Measurements from ENCODE around the gene ZNF37A.
"Not testable (repeated sequence)": the region's sequence is repeated elsewhere in the genome, so short reads cannot be mapped to it uniquely, and the experiment has no call there.

The ZNF37A gene

DNA sequence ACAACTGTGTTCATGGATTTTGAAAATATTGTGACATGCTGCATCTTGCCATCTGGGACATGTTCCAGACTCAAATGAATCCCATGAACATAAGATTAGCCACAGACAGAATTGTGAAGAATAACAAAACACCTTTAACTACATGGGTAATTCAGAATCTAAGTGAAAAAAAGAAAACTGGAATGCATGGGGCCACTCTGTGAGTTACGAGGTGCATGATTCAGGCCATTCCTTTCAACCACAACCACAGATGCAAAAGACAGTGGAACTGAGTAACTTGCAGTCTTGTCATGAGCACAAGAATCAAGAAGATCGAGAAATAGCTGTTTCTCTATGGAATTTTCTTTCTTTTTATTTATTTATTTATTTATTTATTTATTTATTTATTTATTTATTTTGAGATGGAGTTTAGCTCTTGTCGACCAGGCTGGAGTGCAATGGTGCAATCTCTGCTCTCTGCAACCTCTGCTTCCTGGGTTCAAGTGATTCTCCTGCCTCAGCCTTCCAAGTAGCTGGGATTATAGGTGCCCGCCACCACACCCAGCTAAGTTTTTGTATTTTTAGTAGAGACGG lies 56.8 kb downstream of the ZNF37A start:
- DNase-seq, result not testable (repeated sequence)

DNA sequence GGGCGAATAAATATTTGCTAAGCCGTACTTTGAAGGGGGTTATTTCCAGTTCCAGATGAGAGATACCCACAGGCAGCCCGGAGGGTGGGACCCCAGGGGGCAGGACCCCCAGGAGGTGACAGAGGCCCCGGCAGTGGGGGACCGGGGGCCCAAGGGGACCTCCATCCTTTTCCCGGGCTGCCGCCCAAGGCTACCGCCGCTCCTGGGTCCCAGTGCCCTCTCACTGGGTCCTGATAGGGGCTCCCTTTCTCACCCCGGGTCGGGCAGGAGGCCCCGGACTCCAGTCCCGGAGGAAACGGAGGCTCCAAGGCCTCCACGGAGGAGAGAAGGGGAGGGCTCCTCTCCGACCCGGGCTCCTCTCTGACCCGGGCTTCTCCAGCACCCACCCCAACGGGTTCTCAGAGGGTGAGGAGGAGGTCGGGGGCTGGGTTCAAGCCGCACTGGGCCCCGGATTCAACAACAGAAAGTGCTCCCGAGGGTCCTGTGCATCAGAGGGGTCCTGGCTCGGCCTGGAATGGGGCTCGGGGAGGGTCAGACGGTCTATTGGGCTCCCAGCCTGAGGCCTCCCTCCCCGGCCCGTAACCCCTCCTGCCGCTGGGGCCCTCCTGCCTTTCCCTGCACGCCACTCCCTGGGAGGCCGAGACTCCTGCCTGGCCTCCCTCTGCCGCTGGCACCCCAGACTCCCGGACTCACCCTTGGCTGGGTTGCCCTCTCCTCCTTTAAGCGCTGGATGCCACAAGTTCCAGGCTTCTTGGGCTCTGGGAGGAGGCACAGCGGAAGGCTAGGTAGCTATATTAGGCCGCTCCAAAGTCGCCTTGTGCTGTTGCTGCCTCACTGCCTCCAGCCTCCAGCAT lies 62.5 kb downstream of the ZNF37A start:
- no peak for DNase-seq

DNA sequence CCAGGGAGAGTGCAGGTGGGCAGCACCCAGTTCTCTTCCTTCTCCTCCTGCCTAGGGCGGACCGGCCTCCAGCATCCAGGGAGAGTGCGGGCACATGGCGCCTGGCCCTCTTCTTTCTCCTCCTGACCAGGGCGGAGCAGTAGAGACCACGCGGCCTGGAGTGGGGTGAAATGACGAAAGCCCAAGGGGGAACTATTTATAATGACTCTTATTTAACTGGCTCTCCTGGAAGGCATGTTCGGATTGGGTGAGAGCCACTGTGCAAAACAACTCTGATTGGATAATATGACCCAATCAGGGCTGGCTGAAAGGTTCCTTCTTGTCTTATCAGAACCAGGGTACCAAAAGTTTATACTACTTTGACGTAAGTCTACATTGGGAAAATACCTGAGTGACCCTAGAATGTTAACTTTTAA lies 63.1 kb downstream of the ZNF37A start:
- DNase-seq, result no peak

DNA sequence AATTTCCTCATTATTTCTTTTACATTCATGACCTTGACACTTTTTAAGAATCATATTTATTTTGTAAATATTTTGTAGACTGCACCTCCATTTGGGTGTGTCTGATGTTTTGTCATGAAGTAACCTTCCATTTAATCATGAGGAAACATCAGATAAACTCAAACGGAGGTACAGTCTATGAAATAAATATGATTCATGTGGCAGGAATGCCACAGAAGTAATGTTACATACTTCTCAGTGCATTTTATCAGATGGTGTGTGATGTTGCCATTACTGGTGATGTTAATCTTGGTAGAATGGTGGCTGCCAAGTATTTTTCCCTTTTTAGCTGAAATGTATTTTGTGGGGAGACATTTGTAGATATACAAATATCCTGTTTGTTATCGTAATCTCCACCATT lies 64.9 kb downstream of the ZNF37A start:
- DNase-seq, result no peak

DNA sequence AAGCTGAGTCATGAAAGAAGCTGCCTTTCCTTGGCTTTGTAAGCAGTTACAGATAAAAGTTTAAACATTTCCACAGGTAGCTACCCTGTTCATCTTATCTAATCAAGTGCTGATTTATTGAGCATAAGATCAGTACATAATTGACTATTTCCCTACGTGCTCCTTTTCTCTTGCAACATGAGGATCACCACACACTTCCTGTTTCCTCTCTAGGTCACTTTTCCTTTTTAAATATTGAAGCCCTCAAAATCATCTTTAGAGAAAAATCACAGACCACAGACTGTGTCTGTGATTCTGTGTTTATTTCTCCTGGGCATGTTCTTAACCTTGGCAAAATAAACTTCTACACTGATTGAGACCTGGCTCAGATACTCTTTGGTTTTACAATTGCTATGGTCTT lies 69.5 kb downstream of the ZNF37A start:
- no peak for DNase-seq

DNA sequence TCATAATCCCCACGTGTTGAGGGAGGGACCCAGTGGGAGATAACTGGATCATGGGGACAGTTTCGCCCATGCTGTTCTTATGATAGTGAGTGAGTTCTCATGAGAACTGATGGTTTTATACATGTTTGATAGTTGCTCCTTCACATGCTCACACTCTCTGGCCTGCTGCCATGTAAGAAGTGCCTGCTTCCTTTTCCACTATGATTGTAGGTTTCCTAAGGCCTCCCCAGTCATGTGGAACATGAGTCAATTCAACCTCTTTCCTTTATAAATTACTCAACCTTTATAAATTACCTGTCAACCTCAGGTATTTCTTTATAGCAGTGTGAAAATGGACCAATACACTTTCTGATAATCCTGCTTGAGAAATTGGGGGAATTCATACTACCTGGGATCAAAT lies 80.2 kb downstream of the ZNF37A start:
- DNase-seq, result no peak

DNA sequence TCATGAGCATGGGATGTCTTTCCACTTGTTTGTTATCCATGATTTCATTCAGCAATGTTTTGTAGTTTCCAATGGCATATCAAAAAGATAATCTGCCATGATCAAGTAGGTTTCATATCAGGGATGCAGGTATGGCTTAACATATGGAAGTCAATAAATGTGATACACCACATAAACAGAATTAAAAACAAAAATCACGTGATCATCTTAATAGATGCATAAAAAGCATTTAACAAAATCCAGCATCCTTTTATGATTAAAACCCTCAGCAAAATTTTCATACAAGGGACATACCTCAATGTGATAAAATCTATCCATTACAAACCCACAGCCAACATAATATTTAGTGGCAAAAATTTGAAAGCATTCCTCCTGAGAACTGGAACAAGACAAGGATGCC lies 90.3 kb downstream of the ZNF37A start:
- DNase-seq, result no peak

All from activated CD8-positive, alpha-beta memory T cell treated with anti-CD3 and anti-CD28 coated beads for 24 hours (primary cell).